ENCODE data around the gene CSRP1.

GRCh38 chr1:201465698-201466290, 41.1 kb downstream of the CSRP1 start:
- no peak for TF ChIP-seq POLR2A (IDR thresholded peaks at IDR 0.05; ENCODE audit: insufficient read depth in 1 of 2, low read depth in 2 of 2, low read length in 2 of 2)
- TF ChIP-seq MXD3 (CRISPR knock-in tag; IDR thresholded peaks at IDR 0.05) = no peak
- no peak for TF ChIP-seq BCLAF1 (IDR thresholded peaks at IDR 0.05)
- no peak for TF ChIP-seq KDM5A (IDR thresholded peaks at IDR 0.05; ENCODE audit: borderline replicate concordance, low read length)
- TF ChIP-seq ZNF225 (CRISPR knock-in tag; IDR thresholded peaks at IDR 0.05) = no peak
- TF ChIP-seq EZH2 (conservative IDR thresholded peaks at IDR 0.05; ENCODE audit: low read depth, low read length) = no peak
- TF ChIP-seq TAF1 (CRISPR knock-in tag; IDR thresholded peaks at IDR 0.05) = no peak
- TF ChIP-seq TARDBP (CRISPR knock-in tag; IDR thresholded peaks at IDR 0.05) = no peak
- no peak for TF ChIP-seq CREB3 (CRISPR knock-in tag; IDR thresholded peaks at IDR 0.05)
- TF ChIP-seq POLR2AphosphoS2 (IDR thresholded peaks at IDR 0.05; ENCODE audit: low read depth, low read length) = no peak
